ENCODE results near the gene RAB17. TPM values are rescaled to one million over a fixed set of nuclear protein-coding genes. Genes with fewer than 3 reads are reported as not detected.
"Not testable (repeated sequence)": the region's sequence is repeated elsewhere in the genome, so short reads cannot be mapped to it uniquely, and the experiment has no call there.

Gene RAB17
- total RNA-seq, 1 donor from 2014 or later = 0.41 TPM

- no peak for FAIRE-seq
- DNase-seq (ENCODE audit: low spot score in 2 of 2) = no peak
These were observed 9.8 kb upstream of the RAB17 start for GRCh38 chr2:237600205-237600846.

- FAIRE-seq = no peak
These were observed 9.1 kb upstream of the RAB17 start for GRCh38 chr2:237599465-237600110.

GRCh38 chr2:237598468-237599208, 8.1 kb upstream of the RAB17 start:
- DNase-seq (ENCODE audit: low spot score in 2 of 2) (no peak), FAIRE-seq (no peak)

More at GRCh38 chr2:237599465-237600110, 9.1 kb upstream of the RAB17 start:
- DNase-seq (ENCODE audit: low spot score in 2 of 2) = no peak

- DNase-seq (ENCODE audit: low spot score in 2 of 2) (no peak), FAIRE-seq (no peak)
These were observed 6.9 kb upstream of the RAB17 start for GRCh38 chr2:237597196-237598145.

- DNase-seq (ENCODE audit: low spot score in 2 of 2) (no peak), FAIRE-seq (no peak)
These were observed 6.1 kb upstream of the RAB17 start for GRCh38 chr2:237596520-237597195.

GRCh38 chr2:237595829-237596519, 5.4 kb upstream of the RAB17 start:
- not testable (repeated sequence) for FAIRE-seq; DNase-seq (ENCODE audit: low spot score in 2 of 2)

GRCh38 chr2:237594514-237594871, 4.0 kb upstream of the RAB17 start:
- FAIRE-seq = no peak
- no peak for DNase-seq (ENCODE audit: low spot score in 2 of 2)

- FAIRE-seq (no peak), DNase-seq (ENCODE audit: low spot score in 2 of 2) (no peak)
These were observed 3.2 kb upstream of the RAB17 start for GRCh38 chr2:237593596-237594320.

GRCh38 chr2:237593036-237593435, 2.5 kb upstream of the RAB17 start:
- DNase-seq (ENCODE audit: low spot score in 2 of 2) = no peak
- FAIRE-seq = no peak

- DNase-seq (ENCODE audit: low spot score in 2 of 2) (no peak), FAIRE-seq (no peak)
These were observed 2.0 kb upstream of the RAB17 start for GRCh38 chr2:237592425-237592980.

- FAIRE-seq = no peak
These were observed 777 bp upstream of the RAB17 start for GRCh38 chr2:237591141-237591881.

GRCh38 chr2:237588044-237588696, 2.4 kb downstream of the RAB17 start:
- DNase-seq (ENCODE audit: low spot score in 2 of 2) (no peak), FAIRE-seq (no peak)

More at GRCh38 chr2:237591141-237591881, 777 bp upstream of the RAB17 start:
- DNase-seq (ENCODE audit: low spot score in 2 of 2) = no peak

- FAIRE-seq (no peak), DNase-seq (ENCODE audit: low spot score in 2 of 2) (no peak)
These were observed 4.8 kb downstream of the RAB17 start for GRCh38 chr2:237585590-237586221.

GRCh38 chr2:237583385-237584295, 6.9 kb downstream of the RAB17 start:
- no peak for FAIRE-seq
- DNase-seq (ENCODE audit: low spot score in 2 of 2) = no peak
